Astrocyte of the spinal cord (primary cell): Measurements from ENCODE around the gene PIGO.
A peak's percentile ranks its signal among the peaks of the same experiment; 100 is the strongest.

ENCODE experiments used
- DNase-seq: peaks from one replicate; pipeline ENCODE4 v3.0.0; 2011; ENCODE audit warnings: low read depth, low spot score
- H3K4me3 ChIP-seq: 2 replicates; pipeline ENCODE4 v1.5.1; 2011; ENCODE audit warnings: low read depth, mild to moderate bottlenecking, low read length, moderate library complexity
- in situ Hi-C: cut with HindIII; loops from 2 replicates; pipeline ENCODE4 v1.10.0; 2017; ENCODE audit warnings: low sequenced_read_pairs
- TF ChIP-seq, protein P1 (sequence below): IDR thresholded peaks from 2 replicates; pipeline ENCODE4 v1.5.1; 2012; ENCODE audit warnings: low read depth, mild to moderate bottlenecking, low read length, inconsistent platforms

PIGO gene

DNA sequence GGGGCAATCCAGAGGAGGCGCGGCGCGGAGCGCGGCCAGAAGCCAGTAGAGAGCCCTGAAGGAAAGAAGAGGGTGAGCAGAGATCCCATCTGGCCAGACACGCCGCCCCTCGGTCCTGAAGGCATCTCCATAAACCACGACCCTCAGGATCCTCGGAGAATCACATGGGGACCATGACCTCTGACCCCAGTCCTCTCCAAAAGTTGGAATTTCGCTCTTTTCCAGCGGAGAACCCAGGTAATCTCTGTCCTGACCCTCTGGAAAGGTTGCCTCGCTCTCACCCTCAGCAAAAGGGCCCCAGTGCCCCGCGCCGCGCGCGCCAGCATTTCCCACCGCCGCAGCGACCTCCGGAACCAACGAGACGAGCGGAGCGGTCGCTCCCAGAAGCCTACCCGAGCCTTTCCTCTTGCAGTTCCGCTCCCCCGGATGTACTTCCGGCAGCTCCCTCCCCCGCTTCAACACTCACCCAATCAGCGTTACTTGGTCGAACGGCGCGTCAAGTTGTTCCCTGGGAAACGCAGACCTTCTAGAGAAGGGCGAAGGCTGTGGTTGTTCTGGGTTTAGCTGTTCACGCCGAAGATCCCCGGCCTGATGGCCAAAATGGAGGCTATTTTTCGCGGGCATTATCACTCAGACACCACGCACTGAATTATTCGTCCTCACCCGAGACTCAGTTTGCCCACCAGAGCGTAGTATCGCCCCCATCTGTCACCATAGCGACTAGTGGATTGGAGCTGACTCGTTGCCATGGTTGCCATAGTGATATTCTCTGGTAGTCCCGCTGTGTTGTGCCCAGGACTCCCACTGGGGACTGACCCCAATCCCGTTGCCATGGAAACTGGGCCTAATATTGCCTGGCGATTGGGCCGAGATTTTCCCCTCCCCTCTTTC, 6.6 kb upstream of the PIGO start, which contains the start of gene STOML2:
STOML2 (minus strand) TSS at position 363 of the 891 bp plus-strand sequence; CDS start at position 326, 37 bp downstream.
- peak within 1 kb of the TSS; percentile 85 for H3K4me3 ChIP-seq
- TF ChIP-seq, protein P1, sequence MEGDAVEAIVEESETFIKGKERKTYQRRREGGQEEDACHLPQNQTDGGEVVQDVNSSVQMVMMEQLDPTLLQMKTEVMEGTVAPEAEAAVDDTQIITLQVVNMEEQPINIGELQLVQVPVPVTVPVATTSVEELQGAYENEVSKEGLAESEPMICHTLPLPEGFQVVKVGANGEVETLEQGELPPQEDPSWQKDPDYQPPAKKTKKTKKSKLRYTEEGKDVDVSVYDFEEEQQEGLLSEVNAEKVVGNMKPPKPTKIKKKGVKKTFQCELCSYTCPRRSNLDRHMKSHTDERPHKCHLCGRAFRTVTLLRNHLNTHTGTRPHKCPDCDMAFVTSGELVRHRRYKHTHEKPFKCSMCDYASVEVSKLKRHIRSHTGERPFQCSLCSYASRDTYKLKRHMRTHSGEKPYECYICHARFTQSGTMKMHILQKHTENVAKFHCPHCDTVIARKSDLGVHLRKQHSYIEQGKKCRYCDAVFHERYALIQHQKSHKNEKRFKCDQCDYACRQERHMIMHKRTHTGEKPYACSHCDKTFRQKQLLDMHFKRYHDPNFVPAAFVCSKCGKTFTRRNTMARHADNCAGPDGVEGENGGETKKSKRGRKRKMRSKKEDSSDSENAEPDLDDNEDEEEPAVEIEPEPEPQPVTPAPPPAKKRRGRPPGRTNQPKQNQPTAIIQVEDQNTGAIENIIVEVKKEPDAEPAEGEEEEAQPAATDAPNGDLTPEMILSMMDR, result no peak
- in situ Hi-C loops, result no loop called here
- DNase-seq, result peak; percentile 97

DNA sequence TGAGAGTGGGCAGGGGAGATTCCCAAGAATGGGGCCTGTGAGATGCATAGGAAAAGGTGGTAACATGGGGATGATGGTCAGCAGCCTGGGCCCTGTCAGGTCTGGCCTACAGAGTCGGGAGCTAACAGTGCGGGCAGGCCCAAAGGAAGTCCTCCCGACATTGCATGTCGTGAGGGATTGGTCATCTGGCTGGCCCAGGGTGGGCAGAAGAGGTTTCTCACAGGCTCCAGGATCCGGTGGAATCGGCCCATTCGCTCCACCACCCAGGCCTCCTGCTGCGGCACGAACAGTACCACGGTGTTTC, 6.0 kb upstream of the PIGO start:
- TF ChIP-seq, protein P1, result no peak
- DNase-seq, result peak; percentile 21
- in situ Hi-C loops, result no loop called here
- peak overlapping the region; percentile 85 for H3K4me3 ChIP-seq

DNA sequence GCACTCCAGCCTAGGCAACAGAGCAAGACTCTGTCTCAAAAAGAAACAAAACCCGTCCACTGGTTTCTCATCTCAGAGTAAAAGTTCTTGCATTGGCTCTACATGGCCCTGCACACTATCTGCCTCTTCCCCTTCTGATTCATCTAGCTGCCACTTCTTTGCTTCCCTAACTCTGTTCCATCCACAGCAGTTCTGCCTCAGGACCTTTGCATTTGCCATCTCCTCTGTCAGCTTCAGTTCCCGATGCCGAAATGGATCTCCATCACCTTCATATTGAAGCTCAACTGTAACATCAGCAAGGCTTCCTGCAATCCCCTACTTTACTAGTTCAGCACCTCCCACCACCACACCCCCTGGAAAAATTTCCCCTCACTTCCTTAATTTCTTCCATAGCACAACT, 1.2 kb upstream of the PIGO start:
- DNase-seq, result no peak
- TF ChIP-seq, protein P1, result no peak
- in situ Hi-C loops, result no loop called here
- no peak overlapping the region for H3K4me3 ChIP-seq

DNA sequence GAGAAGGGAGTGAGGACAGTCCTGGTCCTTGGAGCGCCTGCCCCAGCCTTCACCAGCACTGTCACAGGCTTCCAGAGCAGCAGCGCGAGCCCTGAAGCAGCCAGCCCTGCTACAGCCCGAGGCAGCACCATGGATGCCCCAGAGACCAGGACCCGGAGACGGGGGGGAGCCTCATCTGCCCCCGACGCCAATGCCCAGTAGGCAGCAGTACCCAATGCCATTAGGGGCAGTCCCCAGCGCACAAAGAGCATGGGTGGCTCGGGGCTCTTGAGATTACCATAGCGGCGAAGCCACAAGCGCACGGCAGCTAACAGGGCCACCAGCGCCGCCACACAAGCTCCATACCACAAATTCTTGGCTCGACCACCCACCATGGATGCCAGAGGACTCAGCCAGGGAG, 4.9 kb downstream of the PIGO start:
- TF ChIP-seq, protein P1, result no peak
- H3K4me3 ChIP-seq, result no peak overlapping the region
- in situ Hi-C loops, result no loop called here
- DNase-seq, result no peak

DNA sequence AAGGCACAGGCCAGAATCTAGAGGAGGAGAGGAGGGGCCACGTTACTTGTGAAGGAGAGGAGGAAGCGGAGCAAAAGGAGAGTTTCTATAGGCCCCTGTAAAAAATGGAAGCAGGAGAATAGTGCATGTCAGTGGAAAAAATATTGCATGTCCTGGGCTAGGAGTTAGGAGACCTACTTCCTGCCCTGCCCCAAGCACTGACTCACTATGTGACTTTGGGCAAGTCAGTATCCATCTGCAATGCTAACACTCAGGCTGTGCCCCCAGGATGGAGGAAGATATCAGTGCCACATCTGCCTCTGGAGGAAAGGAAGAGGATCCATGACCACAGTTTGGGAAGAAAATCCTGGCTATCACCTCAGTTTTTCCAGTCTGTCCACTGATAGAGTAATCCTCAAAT, 7.0 kb downstream of the PIGO start:
- TF ChIP-seq, protein P1, result no peak
- no peak for DNase-seq
- H3K4me3 ChIP-seq, result no peak overlapping the region
- in situ Hi-C loops, result no loop called here

DNA sequence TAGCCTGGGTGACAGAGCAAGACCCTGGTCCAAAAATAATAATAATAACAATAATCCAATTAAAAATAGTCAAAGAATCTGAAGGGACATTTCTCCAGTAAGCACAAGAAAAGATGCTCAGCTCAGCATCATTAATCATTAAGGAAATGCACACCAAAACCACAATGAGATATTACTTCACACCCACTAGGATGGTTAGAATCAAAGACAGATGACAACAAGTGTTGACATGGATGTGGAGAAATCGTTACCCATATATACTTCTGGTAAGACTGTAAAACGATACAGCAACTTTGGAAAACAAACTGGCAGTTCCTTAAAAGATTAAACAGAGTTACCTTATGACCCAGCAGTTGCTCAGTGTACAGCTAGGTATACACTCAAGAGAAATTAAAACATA, 11.3 kb downstream of the PIGO start:
- no peak for DNase-seq
- H3K4me3 ChIP-seq, result no peak overlapping the region
- TF ChIP-seq, protein P1, result no peak
- in situ Hi-C loops, result no loop called here
